Hematopoietic multipotent progenitor cell treated with erythropoietin and hydrocortisone succinate and interleukin-3 and kit ligand, for 15 days (in vitro differentiated cells): ENCODE results near the gene SERPING1.
A peak's percentile ranks its signal among the peaks of the same experiment; 100 is the strongest.

ENCODE experiments used
- DNase-seq: peaks from one replicate; pipeline ENCODE4 v3.0.0-alpha.2; 2015; ENCODE audit warnings: low spot score

The SERPING1 gene

GRCh38 chr11:57652662-57653061, 55.2 kb downstream of the SERPING1 start:
- DNase-seq, result no peak

- DNase-seq, result no peak
Measured at GRCh38 chr11:57653163-57653562, 55.7 kb downstream of the SERPING1 start.

GRCh38 chr11:57656885-57657193, 59.4 kb downstream of the SERPING1 start:
- DNase-seq, result no peak

GRCh38 chr11:57657194-57658022, 59.9 kb downstream of the SERPING1 start, which contains the start of gene CLP1:
CLP1 (plus strand) TSS chr11:57657762; CDS start chr11:57659477, 1,715 bp downstream.
- peak; percentile 98 for DNase-seq

- no peak for DNase-seq
Measured at GRCh38 chr11:57658023-57658361, 60.5 kb downstream of the SERPING1 start.

- no peak for DNase-seq
Measured at GRCh38 chr11:57659669-57660068, 62.2 kb downstream of the SERPING1 start.

- DNase-seq, result no peak
Measured at GRCh38 chr11:57662893-57663292, 65.4 kb downstream of the SERPING1 start.

GRCh38 chr11:57663975-57664374, 66.5 kb downstream of the SERPING1 start:
- no peak for DNase-seq
